SIG-M5 (cell line): ENCODE data around the gene DSN1.

ENCODE experiments used
- DNase-seq: peaks from one replicate; lab custom pipeline; 2025; lab: John Stamatoyannopoulos, UW

The DSN1 gene

DNA sequence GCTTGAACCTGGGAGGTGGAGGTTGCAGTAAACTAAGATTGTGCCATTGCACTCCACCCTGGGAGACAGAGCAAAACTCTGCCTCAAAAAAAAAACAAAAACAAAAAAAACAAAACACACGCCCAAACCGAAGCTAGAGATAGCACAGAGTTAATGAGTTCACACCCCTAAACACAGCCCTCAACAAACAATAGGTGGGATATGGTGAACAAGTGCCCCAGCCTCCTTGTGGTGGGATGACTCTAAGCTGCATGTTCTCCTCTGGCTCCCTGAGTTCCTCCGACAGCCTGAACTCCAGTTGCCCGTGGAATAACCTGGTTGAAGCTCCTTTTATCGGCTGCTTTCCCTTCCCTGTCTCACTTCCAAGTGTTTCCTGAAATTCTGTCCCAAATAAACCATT lies 22.1 kb upstream of the DSN1 start:
- no peak for DNase-seq

- no peak for DNase-seq
Measured at GRCh38 chr20:36794116-36794474, 20.5 kb upstream of the DSN1 start.

- DNase-seq, result no peak
Measured at GRCh38 chr20:36793294-36794115, 19.9 kb upstream of the DSN1 start.

DNA sequence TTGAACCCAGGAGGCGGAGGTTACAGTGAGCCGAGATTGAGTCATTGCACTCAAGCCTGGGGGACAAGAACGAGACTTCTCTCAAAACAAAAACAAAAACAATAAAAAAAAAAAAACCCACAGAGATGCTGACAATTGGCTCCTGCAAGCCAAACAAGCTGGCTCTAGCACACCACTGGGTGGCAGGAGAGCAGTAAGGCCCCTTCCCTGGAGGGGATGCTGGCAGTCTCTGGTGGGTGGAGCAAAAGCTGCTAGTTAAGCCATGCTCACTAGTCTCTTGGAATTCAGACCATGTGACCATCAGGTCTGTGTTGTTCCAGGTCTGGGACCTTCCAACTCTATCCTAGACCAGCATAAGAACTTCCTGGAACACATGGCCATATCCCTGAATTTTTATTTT lies 18.9 kb upstream of the DSN1 start:
- DNase-seq, result no peak

DNA sequence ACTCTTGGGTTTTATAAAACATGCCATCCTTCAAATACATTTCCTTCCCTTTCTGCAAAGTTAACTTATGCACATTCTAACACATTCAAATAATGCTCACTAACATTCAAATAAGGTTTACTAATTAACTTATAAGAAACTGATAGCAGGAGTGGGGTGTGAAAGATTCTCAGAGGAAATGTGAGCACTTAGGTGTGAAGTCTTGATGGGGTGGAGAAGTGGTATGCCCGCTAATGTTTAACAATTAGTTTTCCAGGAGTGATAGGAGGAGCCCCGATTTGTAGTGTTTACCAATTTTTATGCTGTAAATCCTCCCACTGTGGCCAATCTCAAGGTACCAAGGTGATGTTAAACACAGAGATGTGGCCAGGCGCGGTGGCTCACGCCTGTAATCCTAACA lies 18.3 kb upstream of the DSN1 start:
- DNase-seq, result no peak

DNA sequence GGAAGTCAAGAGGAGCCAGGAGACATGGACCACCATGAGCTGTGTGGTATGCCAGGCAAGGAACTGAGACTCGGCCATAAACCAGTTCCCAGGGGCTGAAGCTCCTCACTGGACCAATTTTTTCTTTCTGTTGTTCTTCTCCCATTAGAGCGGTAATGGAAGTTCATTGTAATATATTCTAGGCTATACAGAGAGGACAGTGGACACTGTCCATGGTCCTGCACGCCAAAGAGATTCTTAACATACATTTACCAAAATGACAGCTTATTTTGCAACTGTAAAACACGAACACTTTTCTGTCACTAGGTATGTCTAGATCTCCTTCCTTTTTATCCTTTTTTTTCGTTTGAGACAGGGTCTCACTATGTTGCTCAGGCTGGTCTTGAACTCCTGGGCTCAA lies 13.1 kb upstream of the DSN1 start:
- no peak for DNase-seq

GRCh38 chr20:36786246-36786645 lies 12.7 kb upstream of the DSN1 start:
- DNase-seq, result no peak

- no peak for DNase-seq
Measured at GRCh38 chr20:36785308-36785707, 11.7 kb upstream of the DSN1 start.

DNA sequence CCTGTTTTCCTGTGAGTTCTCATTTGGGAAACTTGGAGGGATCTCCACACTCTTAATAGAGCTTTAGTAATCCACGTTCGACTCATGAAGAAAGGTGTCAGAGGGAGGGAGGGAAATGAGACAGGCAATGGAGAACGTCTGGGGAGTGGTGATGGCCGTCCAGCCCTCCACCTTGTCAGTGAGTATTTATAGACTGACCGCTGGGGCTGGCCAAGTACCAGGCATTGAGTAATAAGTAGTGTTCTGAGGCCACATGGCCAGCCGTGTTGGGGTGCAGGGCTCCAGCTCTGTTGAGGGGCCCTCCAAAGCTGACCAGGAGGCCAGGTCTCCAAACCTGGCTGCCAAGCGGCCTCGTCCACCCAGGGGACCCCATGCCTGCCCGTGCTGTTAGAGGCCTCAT lies 11.3 kb upstream of the DSN1 start:
- no peak for DNase-seq

- DNase-seq, result no peak
Measured at GRCh38 chr20:36784116-36784515, 10.6 kb upstream of the DSN1 start.

- DNase-seq, result no peak
Measured at GRCh38 chr20:36779656-36780025, 6.1 kb upstream of the DSN1 start.

- no peak for DNase-seq
Measured at GRCh38 chr20:36778831-36779655, 5.5 kb upstream of the DSN1 start.

GRCh38 chr20:36777576-36777975 lies 4.0 kb upstream of the DSN1 start:
- DNase-seq, result no peak

DNA sequence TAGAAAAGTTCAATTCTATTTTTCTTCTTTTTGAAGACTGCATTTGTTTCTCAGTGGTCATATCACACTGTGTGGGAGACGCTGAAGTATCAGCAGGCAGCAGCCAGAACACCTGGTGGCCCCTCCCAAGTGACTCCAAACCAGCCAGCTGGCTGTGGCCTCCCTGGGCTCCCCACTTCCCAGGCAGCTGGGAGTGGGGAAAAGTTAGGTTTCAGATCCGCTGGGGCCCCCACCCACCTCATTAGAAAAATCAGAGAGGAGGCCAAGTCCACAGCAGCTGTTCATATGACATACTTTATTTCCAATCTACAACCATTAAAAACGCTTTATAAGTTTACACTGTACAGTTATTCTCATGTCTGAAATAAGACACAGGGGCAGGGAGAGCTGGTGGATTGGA lies 3.6 kb upstream of the DSN1 start:
- no peak for DNase-seq

GRCh38 chr20:36775826-36776225 lies 2.3 kb upstream of the DSN1 start:
- DNase-seq, result no peak

- DNase-seq, result no peak
Measured at GRCh38 chr20:36775196-36775595, 1.6 kb upstream of the DSN1 start.

- no peak for DNase-seq
Measured at GRCh38 chr20:36773107-36773596, 411 bp downstream of the DSN1 start.

DNA sequence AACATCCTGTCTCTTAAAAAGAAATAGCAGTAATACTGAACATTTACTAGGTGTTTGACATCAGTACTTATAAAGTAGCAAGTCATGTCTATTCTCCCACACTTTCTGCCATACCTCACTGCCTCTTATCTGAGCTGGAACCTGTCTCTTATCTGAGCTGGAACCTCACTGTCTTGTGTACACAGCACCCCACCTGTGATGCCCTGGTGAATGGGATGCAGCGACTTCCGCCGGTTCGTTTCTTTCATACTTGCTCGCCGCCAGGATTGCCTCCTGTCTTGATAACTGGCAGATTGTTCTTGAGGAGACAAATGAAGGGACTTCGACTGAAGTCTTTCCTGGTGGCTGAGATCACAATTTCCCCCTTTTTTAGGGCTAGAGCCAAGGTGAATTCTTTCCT lies 2.9 kb downstream of the DSN1 start:
- no peak for DNase-seq

DNA sequence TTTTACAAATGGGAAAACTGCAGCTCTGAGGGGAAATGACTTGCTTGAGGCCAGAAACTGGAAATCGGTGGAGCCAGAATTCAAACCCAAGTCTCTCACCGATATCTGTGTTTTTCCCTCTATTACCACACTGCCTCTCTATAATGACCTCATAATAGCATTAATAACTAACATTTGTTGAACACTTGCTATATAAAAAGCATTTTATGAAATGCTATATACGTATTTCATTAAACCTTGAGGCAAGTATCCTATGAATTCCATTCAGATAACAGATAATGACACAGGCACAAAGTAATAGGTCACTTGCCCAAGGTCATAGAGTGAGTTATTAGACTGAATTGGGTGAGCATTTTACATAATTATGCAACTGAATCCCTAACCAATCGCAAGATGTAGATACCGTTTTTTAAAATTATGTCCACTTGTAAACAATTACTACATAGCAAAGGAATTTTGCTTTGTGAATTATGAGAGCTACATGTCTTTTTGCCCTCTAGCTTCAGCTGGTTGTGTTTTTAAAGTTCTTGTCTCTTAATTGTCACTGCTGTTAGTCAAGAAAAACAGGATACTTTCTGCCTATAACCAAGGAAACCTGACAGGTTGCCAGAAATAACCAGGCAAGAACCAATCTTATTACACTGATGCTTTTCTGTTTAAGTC lies 4.7 kb downstream of the DSN1 start:
- no peak for DNase-seq

DNA sequence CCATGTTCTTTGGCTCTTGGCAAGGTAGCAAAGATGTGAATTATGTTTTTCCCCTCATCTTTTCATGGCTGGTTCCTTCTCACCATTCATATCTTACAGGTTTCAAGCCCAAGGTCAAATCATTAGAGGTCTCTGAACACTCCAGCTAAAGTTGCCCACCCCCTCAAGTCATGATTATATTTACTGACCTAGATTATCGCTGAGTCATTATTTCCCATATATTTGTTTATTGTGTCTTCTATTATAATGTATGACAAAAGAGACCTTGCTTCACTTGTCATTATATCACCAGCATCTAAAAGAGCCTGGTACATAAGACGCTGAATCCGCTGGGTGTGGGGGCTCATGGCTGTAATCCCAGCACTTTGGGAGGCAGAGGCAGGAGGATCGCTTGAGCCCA lies 12.4 kb downstream of the DSN1 start:
- no peak for DNase-seq

DNA sequence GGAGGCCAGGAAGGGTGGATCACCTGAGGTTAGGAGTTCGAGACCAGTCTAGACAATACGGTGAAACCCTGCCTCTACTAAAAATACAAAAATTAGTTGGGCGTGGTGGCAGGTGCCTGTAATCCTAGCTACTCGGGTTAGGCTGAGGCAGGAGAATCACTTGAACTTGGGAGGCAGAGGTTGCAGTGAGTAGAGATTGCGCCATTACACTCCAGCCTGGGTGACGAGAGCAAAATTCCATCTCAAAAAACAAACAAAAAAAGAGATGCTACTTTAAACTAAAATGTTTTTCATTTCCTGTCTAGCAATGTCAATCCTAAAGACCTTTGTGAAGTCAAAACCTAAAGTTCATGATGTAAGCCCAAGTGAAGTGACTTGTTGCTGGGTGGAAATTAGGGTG lies 12.9 kb downstream of the DSN1 start:
- DNase-seq, result no peak

- DNase-seq, result no peak
Measured at GRCh38 chr20:36758276-36758675, 15.3 kb downstream of the DSN1 start.

DNA sequence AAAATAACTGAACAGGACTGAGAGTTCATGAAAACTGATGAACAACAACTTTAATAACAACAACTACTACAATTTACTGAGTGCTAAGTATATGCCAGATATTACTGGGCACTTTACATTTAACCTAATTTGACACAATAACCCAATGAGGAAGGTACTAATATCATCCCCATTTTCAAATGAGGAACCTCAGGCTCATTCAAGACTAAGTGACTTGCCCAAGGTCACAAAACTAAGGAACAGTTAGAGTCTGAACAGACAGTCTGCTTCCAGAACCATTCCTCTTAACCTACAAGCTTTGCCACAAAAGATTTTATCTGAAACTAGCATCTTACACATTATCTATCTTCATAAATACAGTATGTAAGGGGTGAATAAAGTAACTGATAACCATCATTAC lies 17.1 kb downstream of the DSN1 start:
- DNase-seq, result no peak
